ENCODE results near the gene DHRSX. TPM values are rescaled to one million over a fixed set of nuclear protein-coding genes. Genes with fewer than 3 reads are reported as not detected.

The DHRSX gene
- total and polyA plus RNA-seq, 9 donors, result 12.2 to 25.9 (median 20.4) TPM

GRCh38 chrX:2389324-2389723 is 111.5 kb downstream of the DHRSX start:
- WGBS, 3 donors, result 93 to 98% (median 93%) methylated on average over 6 of the region's 6 CpGs
- TF ChIP-seq EP300 (IDR thresholded peaks at IDR 0.05) (no peak), POLR2A (IDR thresholded peaks at IDR 0.05) (no peak), CTCF (IDR thresholded peaks at IDR 0.05) (no peak)

GRCh38 chrX:2388669-2389068 is 112.1 kb downstream of the DHRSX start:
- no peaks in the 10 kb centered on the region for H3K36me3 ChIP-seq
- DNase-seq, result no peak
- intact Hi-C loops (cut with DNase I), result no loop called here
- no peak for TF ChIP-seq POLR2A (IDR thresholded peaks at IDR 0.05)
- TF ChIP-seq EP300 (IDR thresholded peaks at IDR 0.05), result no peak
- TF ChIP-seq CTCF (IDR thresholded peaks at IDR 0.05), result no peak
- WGBS, 3 donors, result 82 to 93% (median 91%) methylated on average over 4 of the region's 4 CpGs
- H3K4me3 ChIP-seq, result no peak overlapping the region
- H3K27ac ChIP-seq, result no peak overlapping the region
- no peaks in the 10 kb centered on the region for H3K4me1 ChIP-seq (ENCODE audit: insufficient read depth)
- H3K27me3 ChIP-seq, result no peaks in the 10 kb centered on the region
- peaks cover 0 to 3% of the 10 kb centered on the region in 2 donors for H3K9me3 ChIP-seq

More at GRCh38 chrX:2389324-2389723, 111.5 kb downstream of the DHRSX start:
- no peaks in the 10 kb centered on the region for H3K27me3 ChIP-seq
- no peaks in the 10 kb centered on the region for H3K36me3 ChIP-seq
- H3K4me3 ChIP-seq, result no peak overlapping the region
- peaks cover 0 to 3% of the 10 kb centered on the region in 2 donors for H3K9me3 ChIP-seq
- intact Hi-C loops (cut with DNase I), result no loop called here
- no peak for DNase-seq
- no peaks in the 10 kb centered on the region for H3K4me1 ChIP-seq (ENCODE audit: insufficient read depth)
- H3K27ac ChIP-seq, result no peak overlapping the region

- 76 to 87% (median 84%) methylated on average over 6 of the region's 6 CpGs for WGBS, 3 donors
- TF ChIP-seq CTCF (IDR thresholded peaks at IDR 0.05) (no peak), POLR2A (IDR thresholded peaks at IDR 0.05) (no peak), EP300 (IDR thresholded peaks at IDR 0.05) (no peak)
- no peak for DNase-seq
Observed at GRCh38 chrX:2387614-2388239, 113.0 kb downstream of the DHRSX start.

GRCh38 chrX:2385224-2385623 is 115.6 kb downstream of the DHRSX start:
- no peak for TF ChIP-seq EP300 (IDR thresholded peaks at IDR 0.05)
- TF ChIP-seq POLR2A (IDR thresholded peaks at IDR 0.05), result no peak
- TF ChIP-seq CTCF (IDR thresholded peaks at IDR 0.05), result no peak

More at GRCh38 chrX:2387614-2388239, 113.0 kb downstream of the DHRSX start:
- Histone ChIP-seq H3K4me1 (ENCODE audit: insufficient read depth) (no peaks in the 10 kb centered on the region), H3K36me3 (no peaks in the 10 kb centered on the region), H3K27me3 (no peaks in the 10 kb centered on the region), H3K27ac (no peak overlapping the region), H3K9me3 (peaks cover 0 to 3% of the 10 kb centered on the region in 2 donors), H3K4me3 (no peak overlapping the region)
- intact Hi-C loops (cut with DNase I), result no loop called here

More at GRCh38 chrX:2385224-2385623, 115.6 kb downstream of the DHRSX start:
- Histone ChIP-seq H3K4me3 (no peak overlapping the region), H3K27me3 (no peaks in the 10 kb centered on the region), H3K27ac (no peak overlapping the region), H3K9me3 (no peaks in the 10 kb centered on the region), H3K4me1 (ENCODE audit: insufficient read depth) (no peaks in the 10 kb centered on the region), H3K36me3 (no peaks in the 10 kb centered on the region)
- no peak for DNase-seq
- WGBS, 3 donors, result 61 to 68% (median 66%) methylated on average over 3 of the region's 3 CpGs
- intact Hi-C loops (cut with DNase I), result no loop called here
